Astrocyte of the spinal cord (primary cell): ENCODE results near the gene LIMS2.

Source experiments
- DNase-seq: peaks from one replicate; pipeline ENCODE4 v3.0.0; 2011; ENCODE audit warnings: low read depth, low spot score
- H3K4me3 ChIP-seq: 2 replicates; pipeline ENCODE4 v1.5.1; 2011; ENCODE audit warnings: low read depth, mild to moderate bottlenecking, low read length, moderate library complexity
- CTCF ChIP-seq: IDR thresholded peaks from 2 replicates; pipeline ENCODE4 v1.5.1; 2012; ENCODE audit warnings: low read depth, mild to moderate bottlenecking, low read length, inconsistent platforms
- in situ Hi-C: cut with HindIII; loops from 2 replicates; pipeline ENCODE4 v1.10.0; 2017; ENCODE audit warnings: low sequenced_read_pairs

LIMS2 gene

GRCh38 chr2:127635380-127636237 lies 39.7 kb downstream of the LIMS2 start:
- H3K4me3 ChIP-seq, result no peak overlapping the region
- in situ Hi-C loops, result no loop called here
- TF ChIP-seq CTCF, result no peak
- no peak for DNase-seq

- in situ Hi-C loops, result no loop called here
- no peak overlapping the region for H3K4me3 ChIP-seq
Observed at GRCh38 chr2:127634626-127635379, 40.5 kb downstream of the LIMS2 start.

GRCh38 chr2:127634066-127634617 lies 41.2 kb downstream of the LIMS2 start:
- in situ Hi-C loops, result no loop called here
- no peak for DNase-seq
- no peak overlapping the region for H3K4me3 ChIP-seq

More at GRCh38 chr2:127634626-127635379, 40.5 kb downstream of the LIMS2 start:
- no peak for DNase-seq
- TF ChIP-seq CTCF, result no peak

GRCh38 chr2:127633556-127634065 lies 41.7 kb downstream of the LIMS2 start:
- in situ Hi-C loops, result no loop called here
- TF ChIP-seq CTCF, result no peak
- no peak overlapping the region for H3K4me3 ChIP-seq
- no peak for DNase-seq

More at GRCh38 chr2:127634066-127634617, 41.2 kb downstream of the LIMS2 start:
- no peak for TF ChIP-seq CTCF

GRCh38 chr2:127632592-127633489 lies 42.5 kb downstream of the LIMS2 start:
- DNase-seq, result no peak
- no peak for TF ChIP-seq CTCF
- in situ Hi-C loops, result no loop called here
- H3K4me3 ChIP-seq, result no peak overlapping the region
